GM19438 (cell line): ENCODE results near the gene NEUROG3.
"Not testable (repeated sequence)": the region's sequence is repeated elsewhere in the genome, so short reads cannot be mapped to it uniquely, and the experiment has no call there.

Experiments
- ATAC-seq: cut with Tn5 transposase; IDR thresholded peaks from one replicate; pipeline ENCODE4 v1.9.1; 2021; ENCODE audit warnings: low read depth; ENCODE audit not compliant: unreplicated experiment

The NEUROG3 gene

DNA sequence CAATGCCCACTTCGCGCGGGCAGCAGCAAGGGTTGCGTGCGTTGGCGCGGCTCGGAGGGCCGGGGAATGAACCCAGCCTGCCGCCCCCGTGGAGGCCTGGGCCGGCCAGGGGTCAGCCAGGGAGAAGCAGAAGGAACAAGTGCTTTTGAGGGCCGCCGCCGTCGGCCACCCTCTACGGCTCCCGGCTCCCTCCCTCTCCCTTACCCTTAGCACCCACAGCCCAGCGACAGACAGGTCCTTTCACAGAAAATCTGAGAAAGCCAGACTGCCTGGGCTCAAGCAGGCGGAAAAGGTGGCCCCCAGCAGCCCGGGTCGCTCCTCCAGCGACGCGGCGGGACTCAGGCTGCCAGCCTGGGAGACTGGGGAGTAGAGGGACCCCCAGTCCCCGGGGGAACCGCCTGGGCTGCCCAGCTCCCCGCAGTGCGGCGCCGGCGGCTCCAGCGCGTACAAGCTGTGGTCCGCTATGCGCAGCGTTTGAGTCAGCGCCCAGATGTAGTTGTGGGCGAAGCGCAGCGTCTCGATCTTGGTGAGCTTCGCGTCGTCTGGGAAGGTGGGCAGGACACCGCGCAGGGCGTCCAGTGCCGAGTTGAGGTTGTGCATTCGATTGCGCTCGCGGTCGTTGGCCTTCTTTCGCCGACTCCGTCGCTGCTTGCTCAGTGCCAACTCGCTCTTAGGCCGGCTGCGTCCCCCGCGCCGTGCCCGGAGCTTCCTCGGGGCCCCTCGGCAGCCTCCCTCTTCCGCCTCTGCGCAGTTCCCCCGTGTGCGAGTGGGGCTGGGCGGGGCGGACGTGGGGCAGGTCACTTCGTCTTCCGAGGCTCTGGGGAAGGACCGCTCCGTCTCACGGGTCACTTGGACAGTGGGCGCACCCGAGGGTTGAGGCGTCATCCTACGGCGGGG lies 815 bp downstream of the NEUROG3 start:
- ATAC-seq, result no peak

DNA sequence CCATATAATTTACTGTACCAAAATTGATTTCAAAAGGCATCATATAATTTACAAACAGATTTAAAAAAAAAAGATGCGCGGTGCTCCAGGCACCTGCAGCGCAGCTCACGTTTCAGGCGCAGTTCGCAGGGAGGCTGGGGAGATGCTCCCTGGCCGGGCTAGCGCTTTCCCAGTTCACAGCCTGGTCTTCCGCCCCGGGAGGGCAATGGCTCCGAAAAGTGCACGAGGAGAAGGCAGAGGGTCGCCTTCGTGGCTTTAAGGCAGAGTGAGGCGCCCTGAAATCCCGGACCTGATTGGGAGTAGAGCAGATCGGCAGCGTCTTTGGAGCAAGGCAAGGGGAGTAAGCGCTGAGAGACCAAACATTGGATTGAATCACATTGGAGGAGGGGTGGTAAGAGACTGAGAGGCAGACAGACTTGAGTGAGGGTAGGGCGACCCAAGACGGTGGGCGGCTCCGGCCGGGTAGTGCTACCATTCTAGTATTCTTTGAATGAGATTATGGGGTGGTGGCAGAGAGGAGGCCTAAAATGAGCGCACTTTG lies 1.5 kb downstream of the NEUROG3 start:
- ATAC-seq, result no peak

- no peak for ATAC-seq
Measured at GRCh38 chr10:69570050-69570816, 3.0 kb downstream of the NEUROG3 start.

GRCh38 chr10:69569396-69569934 lies 3.8 kb downstream of the NEUROG3 start:
- ATAC-seq, result no peak

DNA sequence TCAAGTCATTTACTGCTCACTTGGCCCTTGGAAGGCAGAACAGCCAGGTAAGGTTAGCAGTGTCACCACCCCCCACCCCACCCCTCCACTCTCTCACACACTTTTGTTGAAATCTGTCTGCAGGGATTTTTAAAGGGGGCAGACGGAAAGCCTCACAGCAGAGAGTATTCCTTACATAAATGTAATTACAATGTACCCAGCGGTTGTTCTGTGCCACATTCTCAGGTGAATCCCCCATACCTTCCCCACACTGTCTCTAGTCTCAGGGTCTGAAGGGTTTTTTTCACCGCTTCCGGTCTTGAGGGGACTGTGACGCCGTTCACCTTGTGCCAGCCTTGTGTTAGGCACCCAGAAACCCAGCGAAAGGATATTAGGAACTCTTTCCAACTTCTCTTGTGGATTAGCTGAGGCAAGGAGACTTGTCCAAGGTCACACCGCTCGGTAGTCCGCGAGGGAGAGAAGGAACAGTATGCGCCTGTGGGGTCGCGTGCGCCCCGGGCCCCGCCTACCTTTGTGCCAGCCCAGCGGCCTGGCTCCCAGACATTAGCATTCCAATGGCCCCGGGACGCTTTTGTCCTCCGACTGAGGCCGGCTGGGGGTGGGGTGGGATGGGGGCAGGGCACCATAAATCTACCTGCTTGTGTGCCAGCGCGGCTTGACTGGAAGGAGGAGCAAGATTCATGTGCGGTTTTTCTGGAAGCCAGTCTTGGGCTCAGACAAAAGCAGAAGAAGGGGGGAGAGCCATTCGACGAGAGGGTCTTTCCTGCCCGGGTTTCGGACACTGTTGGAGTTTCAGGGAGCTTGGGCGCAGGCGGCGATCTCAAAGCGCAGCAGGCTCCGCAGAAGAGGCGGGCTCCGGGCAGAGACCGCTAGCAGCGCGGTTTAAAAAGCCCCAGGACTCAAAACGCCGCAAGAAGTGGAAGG lies 4.5 kb downstream of the NEUROG3 start:
- no peak for ATAC-seq

DNA sequence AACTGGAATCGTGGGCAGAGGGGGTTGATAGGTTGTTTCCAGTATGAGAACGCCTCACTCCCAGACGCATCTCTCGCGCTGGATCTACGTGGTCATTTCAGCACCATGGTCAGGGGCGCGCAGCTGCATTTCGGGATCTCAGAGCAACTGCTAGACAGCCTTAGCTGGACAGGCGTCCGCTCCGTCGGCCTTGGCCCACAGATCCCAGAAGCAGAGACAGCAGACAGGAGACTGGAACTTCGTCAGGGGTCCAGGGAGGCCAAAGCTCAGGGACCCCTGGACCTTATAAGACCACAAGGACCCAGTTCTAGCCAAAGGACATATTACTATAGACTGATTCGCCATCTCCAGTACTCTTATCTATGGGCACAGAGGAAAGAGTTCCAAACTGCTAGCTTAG lies 5.3 kb downstream of the NEUROG3 start:
- ATAC-seq, result no peak

- no peak for ATAC-seq
Measured at GRCh38 chr10:69562731-69563254, 10.4 kb downstream of the NEUROG3 start.

DNA sequence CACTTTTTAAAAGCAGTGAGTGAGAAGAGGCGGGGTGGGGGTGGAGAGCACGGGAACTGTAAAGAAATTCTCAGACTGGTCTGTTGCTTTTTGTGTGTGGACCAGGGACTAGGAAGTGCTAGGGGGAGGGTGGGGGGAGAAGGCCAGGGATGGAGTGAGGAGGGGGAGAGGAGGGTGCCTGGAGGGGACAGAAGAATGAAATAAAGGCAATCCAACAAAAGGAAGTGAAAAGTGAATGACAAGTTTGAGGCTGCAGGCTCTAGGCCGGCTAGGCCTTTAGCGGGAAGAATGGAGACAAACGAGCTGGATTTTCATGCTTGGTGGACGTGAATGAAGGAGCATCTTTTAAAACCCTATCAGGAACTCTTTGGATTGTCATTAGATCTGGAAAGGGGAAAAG lies 13.7 kb downstream of the NEUROG3 start:
- ATAC-seq, result no peak

DNA sequence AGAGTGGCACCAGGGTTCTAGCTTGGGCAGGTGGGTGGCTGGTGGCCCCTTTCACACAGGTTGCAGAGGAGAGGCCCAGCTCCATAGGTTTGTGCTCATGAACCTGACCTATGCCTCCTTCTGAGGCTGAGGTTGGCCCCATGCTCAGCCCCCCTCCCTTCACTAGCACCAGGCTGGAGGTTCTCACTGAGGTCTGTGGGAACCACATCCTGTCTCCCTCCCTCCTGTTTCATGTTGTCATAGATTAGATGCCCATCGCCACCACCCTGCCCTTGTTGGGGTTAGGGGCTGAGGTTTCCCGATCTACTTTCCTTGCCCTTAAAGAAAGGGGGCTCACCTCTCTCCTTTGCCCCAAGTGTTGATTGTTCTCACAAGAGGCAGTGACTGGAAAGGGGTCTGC lies 14.7 kb downstream of the NEUROG3 start:
- no peak for ATAC-seq

GRCh38 chr10:69554611-69555010 lies 18.6 kb downstream of the NEUROG3 start:
- ATAC-seq, result no peak

DNA sequence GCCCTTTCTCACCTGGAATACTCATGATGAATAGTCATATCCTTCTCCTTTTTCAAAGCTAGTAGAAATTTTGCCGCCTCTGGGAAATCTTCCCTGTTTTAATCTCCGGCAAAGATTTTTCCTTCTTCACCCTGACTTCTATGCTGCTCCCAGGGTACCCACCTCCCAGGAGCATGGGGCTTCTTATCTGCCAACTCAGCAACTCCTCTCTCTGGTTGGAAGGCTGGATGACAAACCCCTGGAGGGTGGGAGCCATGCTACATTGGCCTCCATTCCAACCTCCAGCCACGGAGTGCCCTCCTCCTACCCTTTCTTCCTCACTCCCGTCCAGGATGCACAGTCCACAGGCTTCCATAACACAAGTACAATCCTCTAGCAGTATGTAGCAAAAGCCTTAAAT lies 19.9 kb downstream of the NEUROG3 start:
- no peak for ATAC-seq

GRCh38 chr10:69552268-69552667 lies 21.0 kb downstream of the NEUROG3 start:
- ATAC-seq, result no peak

GRCh38 chr10:69549959-69550358 lies 23.3 kb downstream of the NEUROG3 start:
- no peak for ATAC-seq

- no peak for ATAC-seq
Measured at GRCh38 chr10:69541463-69541862, 31.8 kb downstream of the NEUROG3 start.

DNA sequence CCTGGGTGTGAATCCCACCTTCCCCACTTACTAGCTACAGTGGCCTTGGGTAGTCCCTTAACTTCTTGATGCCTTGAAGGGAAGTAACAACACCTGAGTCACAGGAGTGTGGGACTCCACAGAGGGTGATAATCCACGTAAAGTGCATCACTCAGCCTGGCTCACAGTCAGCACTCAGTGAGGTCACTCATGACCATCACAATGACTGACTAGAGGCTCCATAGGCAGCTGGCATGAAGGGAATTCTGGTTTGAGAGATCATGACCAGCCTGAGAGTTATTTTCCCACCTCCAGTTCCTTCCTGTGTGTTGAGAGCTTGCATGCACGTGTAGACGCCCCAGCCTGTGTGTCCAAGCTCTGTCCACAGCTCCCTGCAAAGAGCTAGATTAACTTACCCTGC lies 34.8 kb downstream of the NEUROG3 start:
- no peak for ATAC-seq

- no peak for ATAC-seq
Measured at GRCh38 chr10:69537449-69537848, 35.8 kb downstream of the NEUROG3 start.

DNA sequence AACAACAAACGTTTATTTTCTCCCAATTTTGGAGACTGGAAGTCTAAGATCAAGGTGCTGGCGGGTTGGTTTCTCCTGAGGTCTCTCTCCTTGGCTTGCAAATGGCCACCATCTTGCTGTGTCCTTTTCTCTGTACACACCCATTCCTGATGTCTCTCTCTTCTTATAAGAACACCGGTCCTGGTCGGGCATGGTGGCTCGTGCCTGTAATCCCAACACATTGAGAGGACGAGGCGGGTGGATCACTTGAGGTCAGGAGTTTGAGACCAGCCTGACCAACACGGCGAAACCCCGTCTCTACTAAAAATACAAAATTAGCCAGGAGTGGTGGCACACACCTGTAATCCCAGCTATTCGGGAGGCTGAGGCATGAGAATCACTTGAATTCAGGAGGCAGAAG lies 36.7 kb downstream of the NEUROG3 start:
- not testable (repeated sequence) for ATAC-seq

DNA sequence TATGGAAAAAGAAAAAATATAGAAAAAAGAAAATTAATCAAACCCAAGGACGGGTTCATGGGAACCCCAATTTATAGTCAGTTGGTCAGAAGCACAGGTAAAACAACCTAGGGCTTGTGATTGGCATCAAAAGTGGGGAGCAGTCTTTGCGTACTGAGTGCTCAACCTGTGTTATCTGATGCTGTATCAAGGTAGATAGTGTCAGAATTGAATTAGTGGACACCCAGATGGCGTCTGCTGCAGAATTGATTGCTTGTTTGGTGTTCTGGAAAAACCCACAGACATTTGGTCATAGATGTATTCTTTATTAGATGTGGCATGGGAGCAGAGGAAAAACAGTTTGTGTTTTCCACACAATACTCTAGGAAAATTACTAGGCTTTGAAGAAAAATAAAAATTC lies 39.6 kb downstream of the NEUROG3 start:
- ATAC-seq, result no peak

GRCh38 chr10:69527961-69528360 lies 45.3 kb downstream of the NEUROG3 start:
- no peak for ATAC-seq
